GM18507 (cell line): ENCODE measurements around the gene RNF220.

Source experiments
- DNase-seq: peaks from one replicate; pipeline ENCODE4 v3.0.0; 2011; ENCODE audit warnings: low read depth; ENCODE audit not compliant: insufficient read length; ENCODE audit errors: extremely low spot score
- FAIRE-seq: peaks from 2 replicates; lab custom pipeline; 2011; peaks lifted over from hg19 to GRCh38; lab: Jason Lieb, UNC

The RNF220 gene

DNA sequence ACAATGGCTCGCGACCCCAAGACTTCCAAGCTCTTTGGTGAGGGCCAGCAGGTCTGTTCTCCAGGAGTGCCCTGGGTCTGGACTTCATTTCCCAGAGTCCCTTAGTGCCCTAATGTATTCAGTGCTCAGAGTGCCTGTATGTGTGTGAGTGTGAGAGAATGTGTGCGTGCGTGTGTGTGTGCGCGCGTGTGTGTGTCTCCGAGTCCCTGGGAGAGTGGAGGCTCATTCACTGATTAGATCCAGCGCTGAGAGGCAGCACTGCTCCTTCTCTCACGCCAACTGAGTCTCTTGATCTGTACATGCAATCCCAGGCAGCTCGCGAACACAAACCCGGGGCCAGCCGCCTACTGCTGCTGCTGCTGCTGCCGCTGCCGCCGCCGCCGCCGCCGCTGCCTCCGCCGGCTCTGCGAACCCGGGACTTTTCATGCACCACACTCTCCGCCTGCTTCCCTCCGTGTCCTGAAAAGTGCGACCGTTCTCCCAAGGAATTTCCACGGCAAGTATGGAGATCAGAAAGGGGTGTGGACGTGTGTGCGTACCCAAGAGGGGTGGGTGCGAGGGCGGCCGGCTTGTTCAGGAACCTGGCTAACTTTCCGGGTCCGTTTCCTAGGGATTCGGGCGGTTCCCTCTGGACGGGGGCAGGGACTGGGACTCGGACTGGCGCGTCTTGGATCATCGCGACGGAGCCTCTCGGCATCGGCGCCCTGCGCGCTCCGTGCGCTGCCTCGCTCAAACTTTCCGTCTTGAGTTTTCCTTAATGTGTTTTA lies at the start of gene RNF220:
Gene RNF220 (plus strand): TSS at position 225 of the 767 bp plus-strand sequence.
- DNase-seq: no peak
- FAIRE-seq: no peak

DNA sequence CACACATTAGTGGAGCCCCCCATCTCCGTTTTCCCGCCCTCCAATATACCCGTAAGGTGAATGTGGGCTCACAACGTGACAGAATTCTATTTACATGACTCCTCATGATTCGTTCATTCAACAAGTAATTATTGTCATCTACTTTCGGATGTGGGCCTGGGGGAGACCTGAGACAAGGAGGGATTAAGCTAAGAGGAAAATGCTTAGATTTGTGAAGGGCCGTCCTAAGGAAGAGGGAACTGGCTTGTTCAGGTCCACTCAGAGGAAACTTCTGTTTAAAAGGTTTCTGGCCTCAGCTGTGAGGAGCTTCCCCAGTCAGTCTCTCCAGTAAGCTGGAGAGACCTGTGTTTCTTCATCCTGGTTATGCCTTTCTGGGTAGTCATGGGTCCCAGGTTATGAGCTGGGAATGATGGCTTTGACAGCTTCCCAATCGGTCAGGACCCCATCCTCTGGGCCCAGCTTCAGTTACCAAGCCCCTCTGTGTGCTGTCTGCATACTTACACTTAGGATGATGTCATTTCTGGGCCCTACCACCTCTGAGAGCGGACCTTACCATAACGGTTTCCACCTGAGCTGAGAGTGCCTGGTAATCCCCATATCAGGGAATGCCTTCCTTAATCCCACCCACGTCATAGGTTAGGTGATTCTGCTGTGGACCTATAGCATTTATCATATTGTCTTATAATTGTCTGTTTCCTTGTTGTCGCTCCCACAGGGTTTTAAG lies 49.3 kb upstream of the RNF220 start:
- FAIRE-seq (no peak), DNase-seq (no peak)

DNA sequence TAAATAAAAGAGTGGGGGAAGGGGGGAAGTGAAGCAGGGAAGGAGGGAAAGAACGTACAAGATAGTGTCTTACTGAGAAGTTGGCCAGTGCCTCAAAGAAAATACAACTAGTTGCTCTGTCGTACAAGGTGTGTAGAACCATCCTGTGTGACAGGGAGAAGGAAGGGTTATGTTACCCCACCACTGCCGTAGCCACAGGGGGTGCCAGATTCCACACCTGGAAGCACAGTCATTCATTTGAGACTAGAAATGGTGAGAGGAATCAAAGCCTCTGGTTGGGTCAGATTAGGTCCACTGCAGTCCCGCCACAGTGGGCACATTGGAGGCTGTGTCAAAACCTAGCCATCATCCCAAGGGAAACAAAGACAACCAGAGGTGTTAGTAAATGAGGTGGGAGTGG lies 47.3 kb upstream of the RNF220 start:
- no peak for DNase-seq
- no peak for FAIRE-seq

DNA sequence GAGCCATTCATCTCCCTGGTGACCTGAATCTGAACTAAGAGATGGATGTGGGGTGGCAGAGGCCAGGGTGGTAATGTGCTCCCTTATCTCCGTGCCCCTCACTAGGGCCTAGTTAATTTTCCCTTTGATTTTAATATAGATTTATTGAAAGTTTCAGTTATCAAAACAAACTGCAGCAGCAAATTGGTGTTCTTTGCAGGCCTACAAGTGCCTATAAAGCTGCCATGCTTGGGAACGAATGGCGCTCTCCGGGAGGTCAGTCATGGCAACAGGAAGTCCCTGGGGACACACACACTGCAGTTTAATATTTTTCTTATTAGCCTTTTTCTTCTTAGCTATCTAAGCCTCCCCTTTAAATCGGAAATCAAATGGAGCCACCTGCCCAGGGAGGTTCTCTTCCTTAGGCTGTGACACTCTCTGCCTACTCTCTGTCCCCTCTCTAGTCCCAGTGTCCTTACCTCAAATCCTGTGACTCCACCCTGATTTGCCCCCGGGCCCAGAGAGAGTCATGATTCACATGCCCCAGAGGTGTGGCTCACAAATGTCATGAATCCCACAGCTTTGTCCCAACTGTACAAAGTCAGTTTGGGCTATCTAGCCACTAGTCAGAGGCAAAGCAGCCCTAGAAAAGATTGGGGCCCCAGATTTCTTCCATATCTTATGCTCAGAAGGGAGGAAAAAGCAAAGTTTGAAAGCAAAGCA lies 45.7 kb upstream of the RNF220 start:
- no peak for DNase-seq
- no peak for FAIRE-seq

DNA sequence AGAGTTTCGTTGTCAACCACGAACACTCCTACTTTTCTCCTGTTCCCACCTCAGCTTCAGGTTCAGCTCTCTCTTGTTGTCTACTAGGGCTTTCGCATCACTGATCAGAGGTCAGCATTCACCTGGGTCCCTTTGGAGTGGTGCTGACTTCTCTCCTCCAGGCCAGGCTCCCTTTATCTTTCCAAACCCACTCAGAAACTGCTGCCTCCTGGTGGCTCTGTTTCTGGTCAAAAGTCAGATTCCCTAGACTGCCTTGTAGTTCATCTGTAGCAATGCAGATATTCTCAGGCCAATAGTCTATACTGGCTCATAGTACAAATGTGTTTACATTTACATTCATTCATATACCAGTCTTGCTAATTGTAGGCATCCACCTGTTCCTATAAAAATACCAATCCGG lies 43.6 kb upstream of the RNF220 start:
- FAIRE-seq (no peak), DNase-seq (no peak)

DNA sequence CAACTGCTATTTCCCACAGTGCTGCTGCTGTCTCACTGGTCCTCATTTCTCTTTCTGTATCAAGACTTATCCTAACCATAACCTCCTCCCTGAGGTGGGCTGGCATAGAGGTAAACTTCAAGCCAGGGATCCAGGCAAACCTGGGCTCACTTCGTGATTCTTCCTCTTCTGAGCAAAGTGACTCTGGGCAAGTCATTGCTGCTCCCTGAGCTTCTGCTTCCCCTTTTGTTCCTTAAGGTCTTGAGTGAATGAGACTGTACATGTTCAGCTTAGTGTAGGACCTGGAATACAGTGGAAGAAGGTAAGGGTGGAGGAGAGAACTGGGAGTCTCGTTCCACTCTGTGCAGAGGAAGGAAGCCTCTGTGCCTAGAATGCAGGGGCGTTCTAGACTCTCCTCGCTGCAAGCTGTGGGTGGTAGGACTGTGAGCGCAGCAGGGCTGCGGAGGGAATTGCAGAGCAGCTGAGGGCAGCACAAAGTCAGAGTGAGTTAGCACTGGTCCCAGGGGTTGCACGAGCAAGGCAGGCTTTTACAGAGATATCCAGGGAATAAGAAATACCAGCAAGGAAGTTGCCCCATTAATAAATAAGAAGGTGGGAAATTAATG lies 38.6 kb upstream of the RNF220 start:
- DNase-seq (no peak), FAIRE-seq (no peak)

DNA sequence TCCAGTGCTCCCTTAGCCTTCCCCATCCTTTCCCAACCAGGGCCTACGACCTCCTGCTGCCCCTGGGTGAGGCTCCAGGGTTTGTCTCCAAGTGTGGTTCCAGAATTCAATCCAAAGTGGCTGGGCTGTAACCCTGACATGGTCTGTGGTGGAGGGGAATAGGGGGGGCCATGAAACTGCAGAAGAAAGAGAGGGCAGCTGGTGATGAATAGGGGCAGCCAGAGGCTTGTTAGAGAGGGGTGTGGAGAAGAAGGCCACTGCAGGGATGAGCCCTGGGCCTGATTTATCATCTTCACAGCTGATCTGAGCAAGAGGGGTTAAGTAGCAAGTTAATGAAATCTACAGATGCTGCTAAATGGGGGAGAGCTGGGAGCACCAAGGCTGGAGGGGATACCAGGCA lies 37.1 kb upstream of the RNF220 start:
- no peak for FAIRE-seq
- no peak for DNase-seq

DNA sequence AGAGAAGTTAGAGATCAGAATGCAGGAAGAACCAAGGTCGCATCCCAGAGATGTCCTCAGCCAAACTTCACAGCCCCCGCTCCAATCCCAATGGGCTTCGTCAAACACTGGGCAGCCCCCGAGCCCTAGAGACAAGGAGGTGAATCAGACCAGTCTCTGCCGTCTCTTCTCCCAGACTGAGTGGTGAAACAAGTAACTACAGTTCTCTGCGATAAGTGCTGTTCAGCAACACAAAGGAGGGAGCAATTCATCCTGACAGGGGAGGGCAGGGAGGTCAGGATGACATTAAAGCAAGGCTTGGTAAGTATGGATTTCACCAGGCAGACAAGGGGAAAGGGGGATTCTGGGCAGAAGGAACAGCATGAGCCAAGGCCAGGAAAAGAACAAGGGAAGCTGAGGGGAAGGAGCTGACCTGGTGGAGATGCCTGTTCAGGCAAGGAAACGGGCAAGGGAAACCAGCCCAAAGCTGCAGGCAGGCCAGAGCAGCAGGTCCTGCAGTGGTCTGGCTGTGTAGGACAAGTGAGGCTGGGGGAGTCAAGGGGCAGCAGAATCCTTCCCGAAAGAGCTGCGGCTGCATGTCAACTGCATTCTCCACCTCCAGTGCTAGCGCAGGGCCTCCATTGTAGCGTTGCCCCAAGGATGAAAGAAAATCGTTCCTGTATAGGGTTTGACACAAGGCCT lies 36.4 kb upstream of the RNF220 start:
- DNase-seq: no peak
- FAIRE-seq: no peak

DNA sequence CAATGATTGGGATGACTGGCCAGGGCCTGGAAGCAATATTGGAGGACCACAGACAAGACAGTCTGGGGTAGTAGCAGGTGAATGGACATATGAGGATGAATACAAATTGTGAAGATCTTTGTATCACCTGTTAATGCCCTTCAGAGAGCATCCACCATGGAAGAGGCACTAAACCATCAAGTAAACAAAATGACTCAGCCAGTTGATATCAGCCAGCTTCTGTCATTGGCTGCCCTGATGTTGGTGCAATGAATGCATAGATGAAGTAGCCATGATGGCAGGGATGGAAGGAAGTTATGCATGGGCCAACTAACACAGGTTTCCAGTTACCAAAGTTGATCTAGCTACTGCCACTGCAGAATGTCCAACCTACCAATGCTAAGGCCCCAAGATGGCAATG lies 33.8 kb upstream of the RNF220 start:
- FAIRE-seq (no peak), DNase-seq (no peak)

DNA sequence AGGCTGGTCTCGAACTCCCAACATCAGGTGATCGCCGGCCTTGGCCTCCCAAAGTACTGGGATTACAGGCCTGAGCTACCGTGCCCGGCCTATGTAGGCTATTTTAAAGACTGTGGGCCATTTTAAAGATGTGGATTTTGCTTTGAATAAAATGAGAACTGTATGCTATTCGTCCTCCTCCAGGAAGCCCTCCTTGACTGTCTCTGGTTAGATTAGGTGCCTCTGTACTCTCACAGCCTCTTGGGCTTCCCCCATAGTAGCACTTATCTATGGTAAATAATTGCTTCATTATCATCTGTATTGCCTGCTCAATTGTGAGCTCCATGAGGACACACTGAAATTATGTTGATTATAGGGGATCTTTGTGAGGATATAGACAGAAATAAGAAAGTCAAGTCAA lies 29.5 kb upstream of the RNF220 start:
- no peak for DNase-seq
- no peak for FAIRE-seq

DNA sequence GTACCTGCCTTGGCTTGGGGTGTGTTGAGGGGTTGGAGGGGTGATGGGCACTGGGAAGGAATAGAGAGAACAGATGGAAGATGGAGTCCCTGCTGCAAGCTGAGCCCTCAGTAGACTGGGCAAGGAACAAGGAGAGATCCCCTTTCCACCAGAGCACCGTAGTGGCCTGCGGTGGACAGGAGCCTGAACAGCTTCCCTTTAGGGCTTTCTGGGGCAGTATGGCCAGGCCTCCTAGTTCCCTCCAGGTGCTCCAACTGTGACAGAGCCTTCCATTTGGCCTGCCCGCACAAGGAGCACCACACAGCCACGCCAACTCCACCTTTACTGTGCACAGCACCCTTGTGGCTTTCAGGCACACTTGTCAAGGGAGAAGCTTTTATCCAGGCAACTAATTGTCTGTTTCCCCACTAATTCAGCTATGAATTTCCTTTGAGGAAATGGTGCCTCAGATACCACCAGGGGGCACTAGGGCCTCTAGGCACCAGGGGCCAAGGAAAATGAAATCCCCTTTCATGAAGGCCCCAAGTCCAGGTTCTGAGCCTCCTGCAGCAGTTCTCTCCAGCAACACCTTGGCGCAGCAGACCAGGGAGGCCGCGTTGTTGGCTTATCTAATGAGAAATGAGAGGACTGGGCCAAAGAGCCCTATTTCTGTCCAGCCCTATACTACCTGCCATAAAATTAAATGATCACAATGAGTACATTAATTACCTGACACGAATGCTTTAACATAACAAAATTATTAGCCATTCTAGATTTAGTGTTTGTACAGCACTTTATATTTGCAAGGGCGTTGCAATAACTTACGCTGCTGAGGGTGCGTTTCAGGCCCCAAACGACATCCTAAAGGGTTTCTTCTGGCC lies 26.9 kb upstream of the RNF220 start:
- peak; percentile 31 for FAIRE-seq
- peak; percentile 9 for DNase-seq

DNA sequence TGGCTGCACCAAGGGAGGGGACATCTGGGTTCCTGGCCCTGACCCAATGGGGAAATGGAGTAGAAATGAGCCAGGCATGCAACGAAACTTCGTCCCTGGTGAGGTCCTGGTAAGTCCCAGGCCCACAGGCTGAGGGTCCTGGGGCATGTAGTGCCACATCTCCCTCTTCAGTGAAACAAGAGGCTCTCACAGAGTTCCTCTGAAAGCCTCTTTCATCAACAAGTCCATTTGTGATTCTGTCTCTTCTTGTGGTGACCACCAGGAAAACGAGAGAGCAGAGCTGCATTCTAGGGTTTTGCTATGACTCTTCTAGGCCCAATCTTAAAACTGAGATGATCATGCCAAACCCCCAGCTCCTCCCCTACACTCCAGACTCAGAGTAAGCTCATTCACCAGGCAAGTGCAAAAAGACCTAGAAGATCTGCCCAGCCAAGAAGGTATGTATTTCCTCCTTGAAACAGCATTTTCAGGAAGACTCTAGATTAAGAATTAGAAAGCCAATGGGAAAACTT lies 24.3 kb upstream of the RNF220 start:
- DNase-seq (no peak), FAIRE-seq (no peak)

DNA sequence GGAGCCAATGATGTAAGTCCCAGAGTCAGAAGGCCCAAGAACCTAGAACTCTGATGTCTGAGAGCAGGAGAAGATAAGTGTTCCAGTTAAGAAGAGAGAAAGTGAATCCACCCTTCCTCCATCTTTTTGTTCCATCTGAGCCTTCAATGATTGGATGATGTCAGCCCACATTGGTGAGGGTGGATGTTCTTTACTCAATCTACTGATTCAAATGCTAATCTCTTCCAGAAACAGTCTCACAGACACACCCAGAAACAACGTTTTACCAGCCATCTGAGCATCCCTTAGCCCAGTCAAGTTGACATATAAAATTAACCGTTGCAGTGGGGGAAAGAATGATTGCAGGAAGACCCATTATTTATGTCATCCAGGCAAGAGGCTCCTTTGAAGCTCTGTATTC lies 16.5 kb upstream of the RNF220 start:
- DNase-seq: no peak
- FAIRE-seq: no peak

DNA sequence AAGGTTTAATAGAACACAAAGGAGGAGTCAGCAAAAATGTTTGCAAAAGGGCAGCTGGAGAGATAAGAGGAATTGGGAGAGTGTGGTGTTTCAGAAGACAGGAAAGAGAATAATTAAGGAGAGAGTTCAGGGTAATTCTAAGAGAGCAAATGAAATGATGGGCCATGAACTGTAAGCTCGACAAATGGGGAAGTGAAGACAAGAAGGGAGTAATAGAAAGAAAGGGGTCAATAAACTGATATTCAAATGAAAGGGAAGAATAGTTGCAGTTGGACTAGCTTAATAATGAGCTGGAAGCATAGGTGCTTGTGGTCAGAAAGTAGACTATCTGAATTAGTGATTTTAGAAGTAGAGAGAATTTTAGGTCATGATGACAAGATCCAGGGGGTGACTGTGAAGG lies 15.6 kb upstream of the RNF220 start:
- no peak for FAIRE-seq
- DNase-seq: no peak

DNA sequence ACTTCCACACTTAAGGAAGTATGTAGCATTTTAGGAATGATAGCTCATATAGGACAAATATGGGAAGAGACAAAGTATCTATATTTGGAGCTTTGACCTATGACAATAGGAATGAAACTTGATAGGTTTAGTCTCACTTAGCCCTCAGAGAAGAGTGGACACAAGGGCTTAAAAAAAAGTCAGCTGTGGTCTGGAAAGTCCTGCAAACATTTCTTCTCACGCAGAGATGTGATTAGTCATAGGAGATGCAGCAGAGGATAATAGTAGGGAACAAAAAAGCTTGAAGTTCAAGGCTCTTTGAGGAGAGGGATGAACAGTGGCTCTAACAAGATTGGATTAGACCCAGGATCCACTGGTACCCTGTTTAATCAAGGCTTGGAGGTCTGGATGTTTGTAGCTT lies 14.8 kb upstream of the RNF220 start:
- FAIRE-seq (no peak), DNase-seq (no peak)

DNA sequence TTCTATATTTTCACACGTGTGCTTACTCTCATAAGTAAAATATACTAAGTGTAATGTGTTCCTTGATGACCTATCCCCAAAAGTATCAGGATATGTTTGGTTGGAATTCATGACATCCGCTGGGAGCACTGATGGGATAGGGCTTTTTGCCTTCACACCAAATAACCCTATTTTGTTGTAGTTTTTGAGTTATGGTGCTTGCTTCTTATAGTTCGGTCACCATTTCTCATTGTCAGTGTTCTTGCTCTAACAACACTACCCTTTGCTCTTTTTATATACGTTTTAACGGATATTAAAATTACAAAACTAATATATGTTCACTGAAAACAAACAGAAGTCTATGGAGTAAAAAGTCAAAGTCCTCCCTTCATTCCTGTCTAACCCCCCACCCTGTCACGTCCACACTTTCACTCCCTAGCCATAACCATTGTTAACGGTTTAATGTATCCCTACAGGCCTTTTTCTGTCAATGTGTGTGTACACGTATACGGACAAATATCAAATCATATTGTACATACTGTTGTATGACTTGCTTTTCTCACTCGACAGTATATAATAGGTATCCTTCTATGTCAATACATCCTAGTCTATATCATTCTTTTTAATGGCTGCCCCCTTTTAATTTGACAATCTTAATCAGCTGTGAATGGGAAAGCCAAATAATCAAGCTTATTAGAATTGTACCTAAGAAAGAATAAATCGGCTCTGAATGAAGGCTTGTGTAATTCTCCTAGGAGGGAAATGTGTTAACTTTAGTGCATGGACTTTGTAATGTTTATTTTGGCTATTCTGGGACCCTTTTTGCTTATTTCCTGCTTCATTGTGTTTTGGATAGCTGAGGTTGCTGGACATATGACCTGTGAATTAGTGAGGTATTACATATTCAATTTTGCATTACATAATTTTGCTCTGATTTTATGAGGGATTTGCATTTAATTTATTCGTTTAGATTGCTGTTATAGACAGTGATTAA lies 3.5 kb upstream of the RNF220 start:
- no peak for DNase-seq
- FAIRE-seq: no peak
